Keratinocyte (primary cell): ENCODE results near the gene COL13A1. TPM values are rescaled to one million over a fixed set of nuclear protein-coding genes. Genes with fewer than 3 reads are reported as not detected.
A peak's percentile ranks its signal among the peaks of the same experiment; 100 is the strongest.

Experiments
- DNase-seq: peaks from one replicate; pipeline ENCODE4 v3.0.0-alpha.2; 2011; ENCODE audit warnings: low read depth, missing footprints, low spot score
- FAIRE-seq: peaks from 2 replicates; lab custom pipeline; 2011; peaks lifted over from hg19 to GRCh38; lab: Jason Lieb, UNC
- H2AFZ ChIP-seq: 2 replicates; pipeline ENCODE4 v1.6.0; 2012; ENCODE audit warnings: low read length, control low read depth, inconsistent platforms; ENCODE audit not compliant: control insufficient read depth
- H3K27ac ChIP-seq: 2 replicates; pipeline ENCODE4 v1.5.1; 2011; ENCODE audit warnings: low read length; ENCODE audit not compliant: control insufficient read depth, insufficient read depth
- H3K27me3 ChIP-seq: 3 replicates; pipeline ENCODE4 v1.6.0; 2011; ENCODE audit warnings: low read length; ENCODE audit not compliant: control insufficient read depth, insufficient read depth; ENCODE audit errors: extremely low read depth
- H3K36me3 ChIP-seq, 2 experiments: 2 replicates in 1 of 2; 3 replicates in 1 of 2; pipeline ENCODE4 v1.5.1; 2011; ENCODE audit warnings: low read length in 2 of 2, mild to moderate bottlenecking in 1 of 2; ENCODE audit not compliant: control insufficient read depth in 2 of 2, insufficient read depth in 2 of 2; ENCODE audit errors: extremely low read depth in 1 of 2
- H3K4me1 ChIP-seq: 3 replicates; pipeline ENCODE4 v1.5.1; 2011; ENCODE audit warnings: low read length; ENCODE audit not compliant: control insufficient read depth, insufficient read depth; ENCODE audit errors: extremely low read depth
- H3K4me2 ChIP-seq: 3 replicates; pipeline ENCODE4 v1.6.0; 2011; ENCODE audit warnings: low read depth, low read length; ENCODE audit not compliant: control insufficient read depth, insufficient read depth; ENCODE audit errors: extremely low read depth
- H3K4me3 ChIP-seq, 3 experiments: fragments of 200-600 bp in 1 of 3; sonication (generic) in 1 of 3; 2 replicates in 2 of 3; 3 replicates in 1 of 3; pipeline ENCODE4 v1.5.1; 2011 to 2016; ENCODE audit warnings: low read length in 3 of 3, mild to moderate bottlenecking in 3 of 3, control low read depth in 2 of 3, inconsistent platforms in 1 of 3, low read depth in 1 of 3, mixed read lengths in 1 of 3, mixed run types in 1 of 3, moderate library complexity in 1 of 3; ENCODE audit not compliant: control insufficient read depth in 2 of 3, insufficient read depth in 2 of 3; ENCODE audit errors: extremely low read depth in 1 of 3
- H3K79me2 ChIP-seq: 2 replicates; pipeline ENCODE4 v1.6.0; 2012; ENCODE audit warnings: low read length; ENCODE audit not compliant: control insufficient read depth, insufficient read depth
- H3K9ac ChIP-seq: 3 replicates; pipeline ENCODE4 v1.6.0; 2011; ENCODE audit warnings: low read length; ENCODE audit not compliant: control insufficient read depth, insufficient read depth; ENCODE audit errors: extremely low read depth
- H3K9me1 ChIP-seq: 3 replicates; pipeline ENCODE4 v1.6.0; 2011; ENCODE audit warnings: low read length; ENCODE audit not compliant: control insufficient read depth, insufficient read depth; ENCODE audit errors: extremely low read depth
- H3K9me3 ChIP-seq: 2 replicates; pipeline ENCODE4 v1.5.1; 2012; ENCODE audit warnings: low read depth, low read length; ENCODE audit not compliant: control insufficient read depth
- H4K20me1 ChIP-seq: 3 replicates; pipeline ENCODE4 v1.6.0; 2011; ENCODE audit warnings: low read length; ENCODE audit not compliant: control insufficient read depth, insufficient read depth; ENCODE audit errors: extremely low read depth
- EZH2 ChIP-seq: IDR thresholded peaks from one replicate; pipeline ENCODE4 v1.6.1; 2012; ENCODE audit warnings: inconsistent platforms, mild to moderate bottlenecking, low read length, moderate library complexity
- dilution Hi-C: fragments of 300-500 bp; cut with MboI; formaldehyde crosslinking; loops from one replicate; pipeline ENCODE4 v1.7.0; 2020; ENCODE audit warnings: low sequenced_read_pairs; ENCODE audit not compliant: extremely low pct_ligation_motif_present
- polyA plus RNA-seq, 5 experiments: library from polyadenylated mRNA; depleted of rRNA in 3 of 5; stranded (reverse) in 3 of 5; stranded (forward) in 1 of 5; unstranded in 1 of 5; fragments of >200 nt; gene quantifications; 1 replicate in 1 of 5; 2 replicates in 3 of 5; 3 replicates in 1 of 5; pipeline versions ENCODE4 v1.2.1 to v1.2.3, GENCODE V29; 2011 to 2012; ENCODE audit warnings: missing spikeins in 2 of 5, low read depth in 1 of 5, low replicate concordance in 1 of 5
- TF ChIP-seq, protein P1 (sequence below), 3 experiments: IDR thresholded peaks in 1 of 3; conservative IDR thresholded peaks in 1 of 3; optimal IDR thresholded peaks in 1 of 3; 2 replicates in 2 of 3; 3 replicates in 1 of 3; pipeline versions ENCODE3 to v1.5.1; 2011; ENCODE audit warnings: low read length in 3 of 3, mild to moderate bottlenecking in 3 of 3, moderate library complexity in 2 of 3, control low read depth in 1 of 3, inconsistent platforms in 1 of 3; ENCODE audit not compliant: insufficient read depth in 2 of 3; ENCODE audit errors: extremely low read depth in 1 of 3

Gene COL13A1
- polyA plus RNA-seq, 1 donor (not counting 4 experiments of a cell fraction or from before 2014, with no cell fraction given): 1.5 TPM

DNA sequence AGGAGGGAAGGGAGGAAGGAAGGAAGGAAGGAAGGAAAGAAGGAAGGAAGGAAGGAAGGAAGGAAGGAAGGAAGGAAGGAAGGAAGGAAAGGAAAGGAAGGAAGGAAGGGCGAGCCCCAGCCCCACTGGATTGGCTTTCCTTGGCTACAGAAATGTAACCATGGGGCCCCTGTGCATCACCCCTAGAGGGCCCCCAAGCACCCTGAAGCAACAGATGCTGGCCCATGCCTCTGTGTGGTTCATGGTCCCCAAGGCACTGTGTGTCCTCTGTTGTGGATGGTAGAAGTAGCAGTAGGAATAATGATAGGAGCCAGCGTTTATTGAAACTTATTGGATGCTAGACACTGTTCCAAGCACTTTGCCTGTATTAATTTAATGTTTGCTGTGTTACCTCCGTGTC is 134.4 kb downstream of the COL13A1 start:
- no peaks in the 10 kb centered on the region for H3K79me2 ChIP-seq
- H3K36me3 ChIP-seq: no peaks in the 10 kb centered on the region
- no peak overlapping the region for H3K9ac ChIP-seq
- no peak overlapping the region for H3K4me3 ChIP-seq
- no peaks in the 10 kb centered on the region for H3K4me1 ChIP-seq
- dilution Hi-C loops: no loop called here
- FAIRE-seq: no peak
- H3K4me2 ChIP-seq: no peak overlapping the region
- no peak for DNase-seq
- no peaks in the 10 kb centered on the region for H3K9me1 ChIP-seq
- no peak overlapping the region for H2AFZ ChIP-seq
- no peak overlapping the region for H3K27ac ChIP-seq
- peaks cover 17% of the 10 kb centered on the region for H3K27me3 ChIP-seq
- H3K9me3 ChIP-seq: no peaks in the 10 kb centered on the region
- H4K20me1 ChIP-seq: no peaks in the 10 kb centered on the region
- TF ChIP-seq EZH2: no peak
- TF ChIP-seq, protein P1, sequence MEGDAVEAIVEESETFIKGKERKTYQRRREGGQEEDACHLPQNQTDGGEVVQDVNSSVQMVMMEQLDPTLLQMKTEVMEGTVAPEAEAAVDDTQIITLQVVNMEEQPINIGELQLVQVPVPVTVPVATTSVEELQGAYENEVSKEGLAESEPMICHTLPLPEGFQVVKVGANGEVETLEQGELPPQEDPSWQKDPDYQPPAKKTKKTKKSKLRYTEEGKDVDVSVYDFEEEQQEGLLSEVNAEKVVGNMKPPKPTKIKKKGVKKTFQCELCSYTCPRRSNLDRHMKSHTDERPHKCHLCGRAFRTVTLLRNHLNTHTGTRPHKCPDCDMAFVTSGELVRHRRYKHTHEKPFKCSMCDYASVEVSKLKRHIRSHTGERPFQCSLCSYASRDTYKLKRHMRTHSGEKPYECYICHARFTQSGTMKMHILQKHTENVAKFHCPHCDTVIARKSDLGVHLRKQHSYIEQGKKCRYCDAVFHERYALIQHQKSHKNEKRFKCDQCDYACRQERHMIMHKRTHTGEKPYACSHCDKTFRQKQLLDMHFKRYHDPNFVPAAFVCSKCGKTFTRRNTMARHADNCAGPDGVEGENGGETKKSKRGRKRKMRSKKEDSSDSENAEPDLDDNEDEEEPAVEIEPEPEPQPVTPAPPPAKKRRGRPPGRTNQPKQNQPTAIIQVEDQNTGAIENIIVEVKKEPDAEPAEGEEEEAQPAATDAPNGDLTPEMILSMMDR (optimal IDR thresholded peaks at IDR 0.05 in 1 of 3, IDR thresholded peaks at IDR 0.05 in 1 of 3, conservative IDR thresholded peaks at IDR 0.05 in 1 of 3; ENCODE audit: extremely low read depth in 1 of 3, insufficient read depth in 2 of 3, low read length in 3 of 3): peak in 1 of 3 experiments; percentile 36

DNA sequence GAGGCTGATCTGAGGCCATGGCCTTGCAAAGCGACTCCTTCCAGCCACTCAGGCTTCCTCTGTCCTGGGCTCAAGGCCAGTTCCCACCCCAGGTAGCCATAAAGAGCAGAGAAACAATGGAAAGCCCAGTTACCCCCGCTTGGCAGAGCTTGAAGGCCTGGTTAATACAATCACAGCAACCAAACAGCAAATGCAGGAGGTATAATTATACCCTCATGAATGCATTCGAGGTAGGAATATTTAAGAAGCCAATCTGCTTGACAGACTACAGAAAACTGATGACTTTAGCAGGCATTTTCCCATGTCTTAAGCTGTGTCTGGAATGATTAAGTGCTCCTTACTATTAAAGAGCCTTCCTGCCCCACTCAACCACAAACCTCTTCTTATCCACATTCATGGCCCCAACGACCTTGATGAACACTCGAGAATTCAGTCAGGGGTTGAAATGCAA is 136.9 kb downstream of the COL13A1 start:
- no peaks in the 10 kb centered on the region for H3K9me3 ChIP-seq
- TF ChIP-seq, protein P1 (optimal IDR thresholded peaks at IDR 0.05 in 1 of 3, IDR thresholded peaks at IDR 0.05 in 1 of 3, conservative IDR thresholded peaks at IDR 0.05 in 1 of 3; ENCODE audit: extremely low read depth in 1 of 3, insufficient read depth in 2 of 3, low read length in 3 of 3): no peak
- no peak for TF ChIP-seq EZH2
- no peak overlapping the region for H3K4me2 ChIP-seq
- H3K79me2 ChIP-seq: no peaks in the 10 kb centered on the region
- no peak overlapping the region for H3K9ac ChIP-seq
- FAIRE-seq (no peak), DNase-seq (no peak)
- no peak overlapping the region for H3K4me3 ChIP-seq
- no peak overlapping the region for H3K27ac ChIP-seq
- no peaks in the 10 kb centered on the region for H3K4me1 ChIP-seq
- no peak overlapping the region for H2AFZ ChIP-seq
- no peaks in the 10 kb centered on the region for H4K20me1 ChIP-seq
- no peaks in the 10 kb centered on the region for H3K36me3 ChIP-seq
- H3K27me3 ChIP-seq: peaks cover 17% of the 10 kb centered on the region
- dilution Hi-C loops: no loop called here
- no peaks in the 10 kb centered on the region for H3K9me1 ChIP-seq
